GM12878 (cell line): ENCODE results near the gene SIK2. TPM values are rescaled to one million over a fixed set of nuclear protein-coding genes. Genes with fewer than 3 reads are reported as not detected.

Source experiments
- ATAC-seq: fragments of 200-7000 bp; cut with Tn5 transposase; 3 replicates; pipeline ENCODE4 v1.9.1; 2020; ENCODE audit warnings: mild to moderate bottlenecking, moderate library complexity
- BruUV-seq: library from RNA; stranded (reverse); fragments of 400-500 nt; replicated peaks from 2 replicates; lab custom pipeline; 2021; lab: Mats Ljungman, UMichigan
- CTCF ChIA-PET: fragments of 300-600 bp; sonication (Branson Sonifier 250); formaldehyde crosslinking; extraction: SDS; loops from one replicate; lab custom pipeline; 2021; ENCODE audit warnings: inconsistent platforms; lab: Yijun Ruan, JAX
- POLR2A ChIA-PET: fragments of 350-600 bp; formaldehyde crosslinking; extraction: SDS; loops from one replicate; lab custom pipeline; 2021; ENCODE audit warnings: inconsistent platforms; lab: Charles Lee
- RAD21 ChIA-PET: fragments of 300-600 bp; sonication (Branson Sonifier 250); formaldehyde crosslinking; loops from one replicate; lab custom pipeline; 2023; ENCODE audit warnings: antibody characterized with exemption; ENCODE audit not compliant: unreplicated experiment; lab: Charles Lee
- SMC1A ChIA-PET: fragments of 300-600 bp; sonication (Branson Sonifier 250); formaldehyde crosslinking; loops from one replicate; lab custom pipeline; 2023; ENCODE audit not compliant: unreplicated experiment, uncharacterized antibody; lab: Charles Lee
- DNase-seq: peaks from one replicate; pipeline ENCODE4 v3.0.0-alpha.2; 2011; ENCODE audit warnings: low read depth, low spot score
- FAIRE-seq: peaks from 3 replicates; lab custom pipeline; 2011; peaks lifted over from hg19 to GRCh38; lab: Jason Lieb, UNC
- H2AFZ ChIP-seq: 2 replicates; pipeline ENCODE4 v1.6.0; 2011; ENCODE audit warnings: low read depth, low read length, control low read depth; ENCODE audit not compliant: control insufficient read depth
- H3K27ac ChIP-seq: 2 replicates; pipeline ENCODE4 v1.5.1; 2011; ENCODE audit warnings: control low read depth; ENCODE audit not compliant: control insufficient read depth, insufficient read depth
- H3K27me3 ChIP-seq, 2 experiments: replicated peaks in 1 of 2; 2 replicates each; pipeline versions ENCODE4 v1.6.0 to v1.6.1; 2011; ENCODE audit warnings: low read length in 1 of 2; ENCODE audit not compliant: control insufficient read depth in 2 of 2, insufficient read depth in 2 of 2
- H3K36me3 ChIP-seq, 2 experiments: 2 replicates each; pipeline ENCODE4 v1.5.1; 2011; ENCODE audit warnings: low read length in 1 of 2; ENCODE audit not compliant: control insufficient read depth in 2 of 2, insufficient read depth in 2 of 2
- H3K4me1 ChIP-seq: 2 replicates; pipeline ENCODE4 v1.6.1; 2011; ENCODE audit warnings: mild to moderate bottlenecking, low read length, moderate library complexity, mixed read lengths; ENCODE audit not compliant: control insufficient read depth, insufficient read depth
- H3K4me2 ChIP-seq: 2 replicates; pipeline ENCODE4 v1.6.0; 2011; ENCODE audit warnings: control low read depth; ENCODE audit not compliant: control insufficient read depth, insufficient read depth
- H3K4me3 ChIP-seq: fragments of 200-600 bp; sonication (generic); 2 replicates; pipeline ENCODE4 v1.5.1; 2016
- H3K79me2 ChIP-seq: 2 replicates; pipeline ENCODE4 v1.6.0; 2011; ENCODE audit warnings: low read length; ENCODE audit not compliant: control insufficient read depth, insufficient read depth
- H3K9ac ChIP-seq: 2 replicates; pipeline ENCODE4 v1.8.0; 2011; ENCODE audit warnings: low read length, control low read depth, mixed read lengths; ENCODE audit not compliant: control insufficient read depth, insufficient read depth
- H3K9me3 ChIP-seq: replicated peaks from 3 replicates; pipeline ENCODE4 v1.5.1; 2011; ENCODE audit warnings: mild to moderate bottlenecking, low read length; ENCODE audit not compliant: control insufficient read depth, insufficient read depth
- H4K20me1 ChIP-seq: 2 replicates; pipeline ENCODE4 v1.6.0; 2011; ENCODE audit not compliant: control insufficient read depth, insufficient read depth
- HCFC1 ChIP-seq: fragments of 150-350 bp; IDR thresholded peaks from 2 replicates; pipeline ENCODE4 v1.6.1; 2014; ENCODE audit warnings: low read length
- IKZF1 ChIP-seq: fragments of 450-650 bp; conservative IDR thresholded peaks from 2 replicates; pipeline ENCODE4 v1.6.1; 2017; ENCODE audit warnings: antibody characterized with exemption, mild to moderate bottlenecking
- MXI1 ChIP-seq: fragments of 150-350 bp; IDR thresholded peaks from 2 replicates; pipeline ENCODE4 v1.6.1; 2011; ENCODE audit warnings: low read depth, mild to moderate bottlenecking, inconsistent platforms, low read length, improper control_type of control experiment
- NRF1 ChIP-seq: conservative IDR thresholded peaks from 2 replicates; pipeline ENCODE4 v1.6.1; 2011; ENCODE audit warnings: mild to moderate bottlenecking, low read depth, low read length, improper control_type of control experiment
- PKNOX1 ChIP-seq: fragments of 450-650 bp; IDR thresholded peaks from 2 replicates; pipeline ENCODE4 v1.6.1; 2016; ENCODE audit warnings: mild to moderate bottlenecking
- REST ChIP-seq: IDR thresholded peaks from 2 replicates; pipeline ENCODE4 v1.6.1; 2012; ENCODE audit warnings: mild to moderate bottlenecking, low read depth, low read length
- STAT3 ChIP-seq: IDR thresholded peaks from 2 replicates; pipeline ENCODE4 v1.6.1; 2011; ENCODE audit warnings: low read depth, low read length, improper control_type of control experiment
- ZNF24 ChIP-seq: fragments of 450-650 bp; IDR thresholded peaks from 2 replicates; pipeline ENCODE4 v1.6.1; 2017; ENCODE audit warnings: antibody characterized with exemption, mild to moderate bottlenecking
- ZSCAN29 ChIP-seq: fragments of 450-650 bp; IDR thresholded peaks from 2 replicates; pipeline ENCODE4 v1.6.1; 2017; ENCODE audit warnings: mild to moderate bottlenecking, moderate library complexity
- ZZZ3 ChIP-seq: IDR thresholded peaks from 2 replicates; pipeline ENCODE4 v1.6.1; 2011; ENCODE audit warnings: low read depth; ENCODE audit not compliant: control insufficient read depth, insufficient read length
- WGBS: methylation state at CpG from one replicate; pipeline ENCODE4 v1.1.6; 2016; ENCODE audit warnings: low lambda C conversion rate; ENCODE audit not compliant: insufficient replicate concordance, insufficient coverage; ENCODE audit errors: missing lambda C conversion rate; 5-methylcytosine and 5-hydroxymethylcytosine counted together
- in situ Hi-C: fragments of 300-500 bp; cut with MboI; formaldehyde crosslinking; loops from 9 replicates; pipeline ENCODE4 v1.14.3; 2018; ENCODE audit warnings: mixed read lengths
- intact Hi-C: fragments of 100-400 bp; cut with micrococcal nuclease; formaldehyde crosslinking; loops from one replicate; pipeline ENCODE4 v1.14.2; 2022; ENCODE audit not compliant: unreplicated experiment
- polyA plus RNA-seq, 11 experiments: library from polyadenylated mRNA; depleted of rRNA in 4 of 11; unstranded in 6 of 11; stranded (reverse) in 5 of 11; fragments of >200 nt; fragmentation: Nextera tagmentation in 4 of 11; fragmentation: Illumina TruSeq in 1 of 11; extraction: Ambion mirVana in 4 of 11; extraction: Trizol in 1 of 11; gene quantifications; 1 replicate in 1 of 11; 2 replicates in 10 of 11; pipeline versions ENCODE4 v1.2.1 to v1.2.3, GENCODE V29; 2011 to 2016; ENCODE audit warnings: inconsistent platforms in 2 of 11, missing spikeins in 2 of 11, low read depth in 1 of 11
- total RNA-seq, 4 experiments: library from RNA; depleted of rRNA in 3 of 4; stranded (reverse); fragments of >200 nt in 3 of 4; fragmentation: Illumina TruSeq in 1 of 4; extraction: Trizol in 1 of 4; gene quantifications; 2 replicates each; pipeline versions ENCODE4 v1.2.1 to v1.2.3, GENCODE V29; 2013 to 2021

SIK2 gene
- total and polyA plus RNA-seq, 10 of the 15 experiments (the other 5 are each of a cell fraction or from before 2014, with no cell fraction given), result 0.97 to 14.2 (median 4.5) TPM

- ATAC-seq (no peak), FAIRE-seq (no peak), DNase-seq (no peak)
- BruUV-seq, result no TSS peak
- H3K36me3 ChIP-seq, result no peaks in the 10 kb centered on the region
- WGBS, result 93% methylated on average over 10 of the region's 10 CpGs
- no peak overlapping the region for H2AFZ ChIP-seq
- no peaks in the 10 kb centered on the region for H3K27me3 ChIP-seq
- H3K27ac ChIP-seq, result no peak overlapping the region
- no peaks in the 10 kb centered on the region for H4K20me1 ChIP-seq
- no peak overlapping the region for H3K4me2 ChIP-seq
- ChIA-PET RAD21 (no interaction called here), POLR2A (interaction anchor here (1.5 kb wide), 1 partner anchor 9 kb away, joined by 6 read pairs; no protein-coding TSS in a partner anchor), SMC1A (interaction anchor here (0.8 to 2.9 kb wide), 11 partner anchors 9 to 85 kb away, joined by 3 to 14 read pairs (median 3); no protein-coding TSS in a partner anchor), CTCF (interaction anchor here (0.7 to 1.6 kb wide), 5 partner anchors 10 to 193 kb away, joined by 3 to 4 read pairs (median 3); no protein-coding TSS in a partner anchor)
- intact Hi-C loops, result no loop called here
- no peaks in the 10 kb centered on the region for H3K4me1 ChIP-seq
- no peaks in the 10 kb centered on the region for H3K9me3 ChIP-seq
- H3K79me2 ChIP-seq, result no peaks in the 10 kb centered on the region
- H3K4me3 ChIP-seq, result no peak overlapping the region
- no peak overlapping the region for H3K9ac ChIP-seq
- in situ Hi-C loops, result no loop called here
- TF ChIP-seq MXI1, result no peak
- TF ChIP-seq, all 136 proteins: peak for 0
Measured at GRCh38 chr11:111659201-111660115, 57.2 kb downstream of the SIK2 start.

- H3K9ac ChIP-seq, result no peak overlapping the region
- WGBS, result 66% methylated on average over 2 of the region's 2 CpGs
- H3K9me3 ChIP-seq, result no peaks in the 10 kb centered on the region
- H3K4me2 ChIP-seq, result no peak overlapping the region
- intact Hi-C loops (no loop called here), in situ Hi-C loops (no loop called here)
- H3K36me3 ChIP-seq, result no peaks in the 10 kb centered on the region
- H4K20me1 ChIP-seq, result no peaks in the 10 kb centered on the region
- H3K4me1 ChIP-seq, result no peaks in the 10 kb centered on the region
- RAD21 ChIA-PET, result no interaction called here
- no peak overlapping the region for H3K27ac ChIP-seq
- no peaks in the 10 kb centered on the region for H3K27me3 ChIP-seq
- CTCF ChIA-PET, result interaction anchor here (0.5 to 1.6 kb wide), 4 partner anchors 9 to 166 kb away, joined by 3 to 5 read pairs (median 4); no protein-coding TSS in a partner anchor
- POLR2A ChIA-PET, result no interaction called here
- FAIRE-seq (no peak), DNase-seq (no peak), ATAC-seq (no peak)
- H3K4me3 ChIP-seq, result no peak overlapping the region
- BruUV-seq, result no TSS peak
- H2AFZ ChIP-seq, result no peak overlapping the region
- H3K79me2 ChIP-seq, result no peaks in the 10 kb centered on the region
- SMC1A ChIA-PET, result interaction anchor here (1.0 to 2.9 kb wide), 3 partner anchors 11 to 51 kb away, joined by 3 to 14 read pairs (median 3); no protein-coding TSS in a partner anchor
- TF ChIP-seq IKZF1 (no peak), ZNF24 (no peak), NRF1 (no peak), PKNOX1 (no peak), REST (no peak), ZSCAN29 (no peak), ZZZ3 (no peak), STAT3 (no peak), HCFC1 (no peak)
Measured at GRCh38 chr11:111660822-111661221, 58.6 kb downstream of the SIK2 start.
